ENCODE results near the gene ZFAND3. TPM values are rescaled to one million over a fixed set of nuclear protein-coding genes. Genes with fewer than 3 reads are reported as not detected.

Gene ZFAND3
- total RNA-seq, 1 donor from 2014 or later = 56.3 TPM

DNA sequence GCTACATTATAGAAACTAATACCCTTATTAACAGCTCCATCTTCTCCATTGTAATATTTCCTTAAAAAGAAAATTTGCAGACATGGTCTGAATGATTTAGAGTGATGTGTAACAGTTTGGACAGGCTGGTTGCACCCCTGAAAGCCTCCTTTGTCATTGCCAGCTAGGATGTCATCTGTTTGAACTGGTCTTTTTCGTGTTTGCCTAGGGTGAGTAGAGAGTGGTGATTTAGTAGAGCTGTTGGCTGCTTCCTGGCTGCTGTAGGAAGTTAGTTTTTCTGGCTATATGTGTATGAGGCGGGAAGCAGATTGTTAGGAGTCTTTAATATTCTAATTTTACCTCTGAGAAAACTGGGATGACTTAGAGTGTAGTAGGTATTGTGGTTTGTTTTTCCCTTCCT is 101.1 kb downstream of the ZFAND3 start:
- Mint-ChIP-seq H3K27me3 (no peaks in the 10 kb centered on the region), H3K36me3 (ENCODE audit: low read depth) (peaks cover 19% of the 10 kb centered on the region), H3K9me3 (no peaks in the 10 kb centered on the region), H3K4me1 (peaks cover 50% of the 10 kb centered on the region), H3K4me3 (no peak overlapping the region), H3K27ac (no peak overlapping the region)
- ATAC-seq (ENCODE audit: low read depth) (no peak), DNase-seq (no peak)
- intact Hi-C loops (cut with micrococcal nuclease) = no loop called here
- POLR2A ChIA-PET = no interaction called here
- TF ChIP-seq, protein P1, sequence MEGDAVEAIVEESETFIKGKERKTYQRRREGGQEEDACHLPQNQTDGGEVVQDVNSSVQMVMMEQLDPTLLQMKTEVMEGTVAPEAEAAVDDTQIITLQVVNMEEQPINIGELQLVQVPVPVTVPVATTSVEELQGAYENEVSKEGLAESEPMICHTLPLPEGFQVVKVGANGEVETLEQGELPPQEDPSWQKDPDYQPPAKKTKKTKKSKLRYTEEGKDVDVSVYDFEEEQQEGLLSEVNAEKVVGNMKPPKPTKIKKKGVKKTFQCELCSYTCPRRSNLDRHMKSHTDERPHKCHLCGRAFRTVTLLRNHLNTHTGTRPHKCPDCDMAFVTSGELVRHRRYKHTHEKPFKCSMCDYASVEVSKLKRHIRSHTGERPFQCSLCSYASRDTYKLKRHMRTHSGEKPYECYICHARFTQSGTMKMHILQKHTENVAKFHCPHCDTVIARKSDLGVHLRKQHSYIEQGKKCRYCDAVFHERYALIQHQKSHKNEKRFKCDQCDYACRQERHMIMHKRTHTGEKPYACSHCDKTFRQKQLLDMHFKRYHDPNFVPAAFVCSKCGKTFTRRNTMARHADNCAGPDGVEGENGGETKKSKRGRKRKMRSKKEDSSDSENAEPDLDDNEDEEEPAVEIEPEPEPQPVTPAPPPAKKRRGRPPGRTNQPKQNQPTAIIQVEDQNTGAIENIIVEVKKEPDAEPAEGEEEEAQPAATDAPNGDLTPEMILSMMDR (IDR thresholded peaks at IDR 0.05) = no peak
- CTCF ChIA-PET = no interaction called here

DNA sequence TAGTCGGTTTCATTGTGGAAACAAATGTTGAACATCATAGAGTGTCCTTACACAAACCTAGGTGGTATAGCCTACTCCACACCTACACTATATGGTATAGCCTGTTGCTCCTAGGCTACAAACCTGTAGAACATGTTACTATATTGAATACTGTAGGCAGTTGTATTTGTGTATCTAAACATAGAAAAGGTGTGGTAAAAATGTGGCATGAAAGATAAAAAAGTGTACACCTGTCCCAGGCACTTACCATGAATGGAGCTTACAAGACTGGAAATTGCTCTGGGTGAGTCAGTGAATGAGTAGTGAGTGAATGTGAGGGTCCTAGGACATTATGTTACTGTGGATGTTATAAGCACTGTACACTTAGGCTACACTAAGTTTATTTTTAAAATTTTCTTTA is 103.0 kb downstream of the ZFAND3 start:
- DNase-seq (no peak), ATAC-seq (ENCODE audit: low read depth) (no peak)
- POLR2A ChIA-PET = interaction anchor here (0.6 to 1.0 kb wide), 2 partner anchors 9 to 543 kb away, joined by 3 to 4 read pairs; no protein-coding TSS in a partner anchor
- Mint-ChIP-seq H3K9me3 (no peaks in the 10 kb centered on the region), H3K4me3 (no peak overlapping the region), H3K27me3 (no peaks in the 10 kb centered on the region), H3K27ac (no peak overlapping the region), H3K4me1 (peaks cover 48% of the 10 kb centered on the region), H3K36me3 (ENCODE audit: low read depth) (peaks cover 10% of the 10 kb centered on the region)
- intact Hi-C loops (cut with micrococcal nuclease) = no loop called here
- CTCF ChIA-PET = interaction anchor here (0.8 kb wide), 1 partner anchor 90 kb away, joined by 3 read pairs; no protein-coding TSS in a partner anchor
- TF ChIP-seq, protein P1 (IDR thresholded peaks at IDR 0.05) = no peak

DNA sequence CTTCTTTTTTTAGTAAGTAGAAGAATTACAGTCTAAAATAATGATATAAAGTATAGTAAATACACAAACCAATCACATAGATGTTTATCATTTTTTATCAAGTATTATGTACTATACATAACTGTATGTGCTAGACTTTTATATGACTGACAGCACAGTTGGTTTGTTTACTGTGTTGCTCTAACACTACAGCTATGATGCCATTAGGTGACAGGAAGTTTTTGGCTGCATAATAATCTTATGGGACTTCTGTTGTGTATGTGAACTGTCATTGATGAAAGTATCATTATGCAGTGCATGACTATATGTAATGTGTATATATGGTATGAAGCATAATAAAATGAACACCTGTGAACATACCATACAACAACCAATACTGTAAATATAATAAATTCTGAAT is 104.0 kb downstream of the ZFAND3 start:
- ChIA-PET CTCF (no interaction called here), POLR2A (interaction anchor here (0.7 kb wide), 1 partner anchor 105 kb away, joined by 4 read pairs; no protein-coding TSS in a partner anchor)
- H3K27ac Mint-ChIP-seq = no peak overlapping the region
- no peak for DNase-seq
- TF ChIP-seq, protein P1 (IDR thresholded peaks at IDR 0.05) = no peak
- peaks cover 47% of the 10 kb centered on the region for H3K4me1 Mint-ChIP-seq
- H3K36me3 Mint-ChIP-seq (ENCODE audit: low read depth) = peaks cover 7% of the 10 kb centered on the region
- no peaks in the 10 kb centered on the region for H3K9me3 Mint-ChIP-seq
- ATAC-seq (ENCODE audit: low read depth) = no peak
- no peak overlapping the region for H3K4me3 Mint-ChIP-seq
- intact Hi-C loops (cut with micrococcal nuclease) = no loop called here
- no peaks in the 10 kb centered on the region for H3K27me3 Mint-ChIP-seq

DNA sequence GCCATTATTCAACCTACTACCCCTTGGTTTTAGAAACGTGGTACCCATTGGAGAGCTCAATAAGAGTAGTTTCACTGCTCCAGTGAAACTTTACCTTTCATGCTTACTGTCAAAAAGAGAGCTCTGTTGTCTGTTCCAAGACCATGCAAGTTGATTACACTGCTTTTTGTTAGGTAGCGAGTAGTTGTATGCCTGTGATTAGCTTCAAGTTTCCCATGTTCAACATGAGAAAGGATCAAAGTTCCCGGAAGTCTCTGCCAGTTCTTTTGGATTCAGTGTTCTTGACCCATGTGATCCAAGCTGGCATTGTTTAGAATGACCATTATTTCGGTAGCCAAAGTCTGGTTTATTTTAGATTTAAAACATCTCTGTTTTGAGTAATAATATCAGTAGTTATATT is 107.1 kb downstream of the ZFAND3 start:
- intact Hi-C loops (cut with micrococcal nuclease) = no loop called here
- Mint-ChIP-seq H3K4me3 (no peak overlapping the region), H3K9me3 (no peaks in the 10 kb centered on the region), H3K27me3 (no peaks in the 10 kb centered on the region), H3K27ac (no peak overlapping the region), H3K4me1 (peaks cover 32% of the 10 kb centered on the region), H3K36me3 (ENCODE audit: low read depth) (peaks cover 7% of the 10 kb centered on the region)
- TF ChIP-seq, protein P1 (IDR thresholded peaks at IDR 0.05) = no peak
- no peak for ATAC-seq (ENCODE audit: low read depth)
- ChIA-PET POLR2A (no interaction called here), CTCF (no interaction called here)
- DNase-seq = no peak

DNA sequence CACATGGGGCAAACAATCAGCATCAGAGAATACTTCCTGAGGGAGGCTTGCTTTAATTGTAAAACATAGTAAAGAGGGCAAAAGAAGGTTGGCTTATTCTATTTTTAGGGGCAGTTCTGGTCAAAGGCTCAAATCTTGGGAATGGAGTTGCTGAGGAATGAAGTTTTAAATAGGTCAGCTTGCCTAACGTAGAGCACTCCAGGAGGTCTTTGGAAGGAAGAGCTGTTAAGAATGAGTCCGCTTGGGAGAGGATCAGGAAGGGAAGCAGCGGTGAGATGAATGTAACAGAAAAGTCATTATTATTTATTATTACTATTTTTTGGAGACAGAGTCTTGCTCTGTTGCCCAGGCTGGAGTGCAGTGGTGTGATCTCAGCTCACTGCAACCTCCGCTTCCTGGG is 108.7 kb downstream of the ZFAND3 start:
- TF ChIP-seq, protein P1 (IDR thresholded peaks at IDR 0.05) = no peak
- Mint-ChIP-seq H3K36me3 (ENCODE audit: low read depth) (peaks cover 10% of the 10 kb centered on the region), H3K27ac (no peak overlapping the region), H3K27me3 (no peaks in the 10 kb centered on the region), H3K4me3 (no peak overlapping the region), H3K4me1 (peaks cover 28% of the 10 kb centered on the region), H3K9me3 (no peaks in the 10 kb centered on the region)
- DNase-seq (no peak), ATAC-seq (ENCODE audit: low read depth) (no peak)
- ChIA-PET CTCF (no interaction called here), POLR2A (no interaction called here)
- intact Hi-C loops (cut with micrococcal nuclease) = no loop called here
